G401 (cell line): ENCODE data around the gene MARCHF6. TPM values are rescaled to one million over a fixed set of nuclear protein-coding genes. Genes with fewer than 3 reads are reported as not detected.

Experiments
- total RNA-seq: library from RNA; depleted of rRNA; stranded (reverse); fragments of >200 nt; shearing (Covaris generic); gene quantifications from 2 replicates; pipeline ENCODE4 v1.2.3, GENCODE V29; 2014; rRNA removed

The MARCHF6 gene
- total RNA-seq, 1 experiment from 2014 or later: 40.8 TPM

Other genes with a start within 250 kb of the MARCHF6 start
- 35.0 and 37.4 TPM in 2 replicates for gene ATPSCKMT, start 103.8 kb upstream of the MARCHF6 start, total RNA-seq
- 735 and 956 TPM in 2 replicates for gene CCT5, start 103.4 kb upstream of the MARCHF6 start, total RNA-seq
- gene CMBL, start 45.8 kb upstream of the MARCHF6 start, total RNA-seq: 8.3 and 14.6 TPM in 2 replicates
- gene ROPN1L, start 88.2 kb downstream of the MARCHF6 start, total RNA-seq: 4.0 TPM in 1 of 2 replicates, not detected in the other
- gene ANKRD33B, start 210.4 kb downstream of the MARCHF6 start, total RNA-seq: 5.0 and 7.4 TPM in 2 replicates